Keratinocyte (primary cell): Measurements from ENCODE around the gene RNU5D-1.

Experiments
- EZH2 ChIP-seq: IDR thresholded peaks from one replicate; pipeline ENCODE4 v1.6.1; 2012; ENCODE audit warnings: inconsistent platforms, mild to moderate bottlenecking, low read length, moderate library complexity
- TF ChIP-seq, protein P1 (sequence below), 3 experiments: IDR thresholded peaks in 1 of 3; conservative IDR thresholded peaks in 1 of 3; optimal IDR thresholded peaks in 1 of 3; 2 replicates in 2 of 3; 3 replicates in 1 of 3; pipeline versions ENCODE3 to v1.5.1; 2011; ENCODE audit warnings: low read length in 3 of 3, mild to moderate bottlenecking in 3 of 3, moderate library complexity in 2 of 3, control low read depth in 1 of 3, inconsistent platforms in 1 of 3; ENCODE audit not compliant: insufficient read depth in 2 of 3; ENCODE audit errors: extremely low read depth in 1 of 3

GRCh38 chr1:44695671-44696070 is 35.3 kb downstream of the RNU5D-1 start:
- TF ChIP-seq, protein P1, sequence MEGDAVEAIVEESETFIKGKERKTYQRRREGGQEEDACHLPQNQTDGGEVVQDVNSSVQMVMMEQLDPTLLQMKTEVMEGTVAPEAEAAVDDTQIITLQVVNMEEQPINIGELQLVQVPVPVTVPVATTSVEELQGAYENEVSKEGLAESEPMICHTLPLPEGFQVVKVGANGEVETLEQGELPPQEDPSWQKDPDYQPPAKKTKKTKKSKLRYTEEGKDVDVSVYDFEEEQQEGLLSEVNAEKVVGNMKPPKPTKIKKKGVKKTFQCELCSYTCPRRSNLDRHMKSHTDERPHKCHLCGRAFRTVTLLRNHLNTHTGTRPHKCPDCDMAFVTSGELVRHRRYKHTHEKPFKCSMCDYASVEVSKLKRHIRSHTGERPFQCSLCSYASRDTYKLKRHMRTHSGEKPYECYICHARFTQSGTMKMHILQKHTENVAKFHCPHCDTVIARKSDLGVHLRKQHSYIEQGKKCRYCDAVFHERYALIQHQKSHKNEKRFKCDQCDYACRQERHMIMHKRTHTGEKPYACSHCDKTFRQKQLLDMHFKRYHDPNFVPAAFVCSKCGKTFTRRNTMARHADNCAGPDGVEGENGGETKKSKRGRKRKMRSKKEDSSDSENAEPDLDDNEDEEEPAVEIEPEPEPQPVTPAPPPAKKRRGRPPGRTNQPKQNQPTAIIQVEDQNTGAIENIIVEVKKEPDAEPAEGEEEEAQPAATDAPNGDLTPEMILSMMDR (optimal IDR thresholded peaks at IDR 0.05 in 1 of 3, IDR thresholded peaks at IDR 0.05 in 1 of 3, conservative IDR thresholded peaks at IDR 0.05 in 1 of 3; ENCODE audit: extremely low read depth in 1 of 3, insufficient read depth in 2 of 3, low read length in 3 of 3): no peak
- no peak for TF ChIP-seq EZH2
